T1000 (cell line): ENCODE data around the gene RAB3IL1.

Source experiments
- DNase-seq: peaks from one replicate; lab custom pipeline; 2025; ENCODE audit warnings: mixed read lengths; lab: John Stamatoyannopoulos, UW

The RAB3IL1 gene

DNA sequence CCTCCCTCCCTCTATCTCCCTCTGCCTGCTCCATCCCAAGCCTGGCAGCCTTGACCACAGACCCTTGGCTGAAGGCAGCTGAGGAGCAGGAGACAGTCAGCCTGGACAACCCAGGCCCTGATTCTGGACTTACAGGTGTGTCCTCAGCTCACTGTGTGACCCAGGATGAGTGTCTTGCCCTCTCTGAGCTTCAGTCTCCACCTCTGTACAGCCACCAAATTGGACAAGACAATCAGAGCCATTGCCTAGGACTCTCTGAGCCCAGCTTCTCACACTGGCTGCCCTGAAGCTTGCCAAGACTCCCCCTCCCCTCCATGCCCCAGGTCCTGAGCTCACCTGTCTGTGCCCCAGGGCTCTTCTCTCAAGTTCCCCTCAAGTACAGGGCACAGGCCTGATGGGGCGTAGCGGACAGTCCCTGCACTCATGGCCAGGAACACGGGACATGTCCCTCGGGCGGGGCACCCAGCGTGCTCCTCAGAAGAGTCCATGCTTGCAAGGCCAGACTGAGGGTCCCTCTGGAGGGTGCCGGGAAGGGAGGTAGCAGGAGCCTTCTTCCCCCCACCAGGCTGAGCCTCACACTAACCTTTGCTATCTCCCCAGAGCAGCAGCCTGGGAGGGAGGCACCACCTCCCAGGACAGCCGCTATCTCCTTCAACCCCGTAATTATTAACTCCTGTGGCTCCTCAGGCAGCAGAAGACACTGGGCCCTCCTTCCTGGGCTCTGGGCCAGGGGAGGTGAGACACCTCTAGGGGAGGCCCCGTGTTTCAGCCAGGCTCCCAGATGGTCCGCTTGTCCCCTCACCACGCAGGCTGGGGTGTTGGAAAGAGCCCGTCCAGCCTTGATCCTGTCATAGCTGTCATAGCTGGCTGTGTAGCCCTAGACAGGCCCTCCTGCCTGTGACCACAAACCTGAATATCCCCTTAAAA is 2.6 kb upstream of the RAB3IL1 start:
- no peak for DNase-seq

DNA sequence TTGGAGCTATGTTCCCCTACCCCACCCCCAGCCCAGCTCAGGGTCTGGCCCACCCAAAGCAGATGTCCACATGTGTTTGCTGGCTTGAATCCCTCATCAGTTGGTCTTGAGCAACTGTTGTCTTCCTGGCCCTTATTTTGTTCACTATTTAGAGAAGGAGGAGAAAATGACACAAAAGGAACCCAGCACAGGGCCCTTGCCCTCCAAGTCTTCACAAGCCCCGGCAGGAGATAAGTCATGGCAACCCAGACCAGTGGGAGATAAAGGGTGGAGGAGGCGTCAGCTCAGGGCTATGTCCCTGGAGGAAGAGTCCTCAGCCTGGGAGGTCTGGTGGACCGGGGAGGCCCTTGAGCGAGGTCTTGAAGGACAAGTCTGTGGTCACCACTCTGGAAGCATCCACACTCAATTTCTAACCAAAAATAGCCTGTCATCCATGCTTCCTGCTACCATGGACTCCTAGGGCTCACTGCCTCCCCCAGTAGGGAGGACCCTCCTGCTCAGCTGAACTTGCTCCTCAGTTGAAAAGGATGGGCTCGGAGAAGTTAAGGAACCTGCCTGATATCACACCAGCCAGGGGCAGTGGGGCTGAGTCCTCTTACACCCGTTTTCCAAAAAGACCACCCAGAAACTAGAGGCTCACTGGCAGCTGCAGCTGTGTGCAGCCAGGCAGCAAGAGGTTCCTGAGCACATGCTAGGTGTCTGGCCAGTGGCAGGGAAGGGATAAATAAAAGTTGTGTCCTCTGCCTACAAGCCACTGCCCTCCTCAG is 1.8 kb upstream of the RAB3IL1 start:
- no peak for DNase-seq

DNA sequence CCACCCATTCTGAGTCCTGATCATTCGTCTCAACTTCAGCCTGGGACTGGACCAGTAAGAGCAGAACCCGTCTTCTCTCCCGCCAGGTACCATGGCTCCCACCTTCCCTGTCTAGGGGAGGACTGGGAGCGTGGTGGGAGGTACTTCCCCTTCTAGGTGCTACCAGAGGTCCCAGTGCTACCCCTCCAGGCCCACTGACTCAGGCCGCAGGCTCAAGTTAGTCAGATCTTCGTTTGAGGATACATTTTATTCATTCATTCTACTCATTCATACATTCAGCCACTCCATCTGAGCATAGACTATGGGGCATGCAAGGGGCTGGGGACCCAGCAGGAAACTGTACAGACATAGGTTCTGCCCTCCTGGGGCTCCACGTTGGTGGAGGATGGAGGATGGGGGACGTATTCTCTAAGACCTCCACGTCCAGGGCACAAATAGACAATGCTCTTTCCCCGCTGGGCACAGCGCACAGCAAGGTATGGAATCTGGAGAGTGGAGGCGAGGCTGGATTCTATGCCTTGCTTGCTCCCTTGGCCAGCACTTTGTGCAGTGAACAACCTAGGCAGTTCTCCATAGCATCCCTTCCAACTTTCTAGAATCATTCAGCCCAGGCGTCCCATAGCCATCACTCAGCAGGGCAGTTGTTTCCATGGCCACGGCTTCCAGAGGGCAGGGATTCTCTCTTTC is 1.0 kb upstream of the RAB3IL1 start:
- no peak for DNase-seq

DNA sequence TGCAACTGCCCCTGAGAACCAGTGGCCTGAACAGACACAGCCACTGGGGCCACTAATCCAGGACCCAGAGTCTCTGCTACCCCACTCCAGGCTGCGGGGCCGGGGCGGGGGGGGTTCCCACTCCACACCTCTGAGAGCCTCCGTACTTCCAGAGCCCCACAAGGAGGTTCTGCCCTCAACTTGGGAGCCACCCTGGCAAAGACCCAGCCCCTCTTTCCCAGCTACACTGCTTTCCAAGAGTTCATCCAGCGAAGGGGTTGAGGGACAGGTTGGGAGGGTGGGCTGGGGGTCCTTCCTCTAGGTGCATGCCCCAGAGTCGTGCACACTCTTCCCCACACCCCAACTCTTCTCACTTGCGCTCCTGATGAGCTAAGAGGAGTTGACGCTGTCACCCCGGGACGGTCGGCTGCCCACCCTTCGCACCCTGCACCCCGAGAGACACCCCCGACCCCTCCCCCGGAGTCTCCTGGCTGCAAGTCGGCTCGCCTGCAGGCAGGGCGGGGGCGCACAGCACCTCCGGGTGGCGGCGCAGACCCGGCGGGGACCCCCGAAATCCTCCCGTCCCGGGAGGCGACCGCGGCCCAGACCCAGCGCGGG is 531 bp downstream of the RAB3IL1 start:
- DNase-seq: no peak

DNA sequence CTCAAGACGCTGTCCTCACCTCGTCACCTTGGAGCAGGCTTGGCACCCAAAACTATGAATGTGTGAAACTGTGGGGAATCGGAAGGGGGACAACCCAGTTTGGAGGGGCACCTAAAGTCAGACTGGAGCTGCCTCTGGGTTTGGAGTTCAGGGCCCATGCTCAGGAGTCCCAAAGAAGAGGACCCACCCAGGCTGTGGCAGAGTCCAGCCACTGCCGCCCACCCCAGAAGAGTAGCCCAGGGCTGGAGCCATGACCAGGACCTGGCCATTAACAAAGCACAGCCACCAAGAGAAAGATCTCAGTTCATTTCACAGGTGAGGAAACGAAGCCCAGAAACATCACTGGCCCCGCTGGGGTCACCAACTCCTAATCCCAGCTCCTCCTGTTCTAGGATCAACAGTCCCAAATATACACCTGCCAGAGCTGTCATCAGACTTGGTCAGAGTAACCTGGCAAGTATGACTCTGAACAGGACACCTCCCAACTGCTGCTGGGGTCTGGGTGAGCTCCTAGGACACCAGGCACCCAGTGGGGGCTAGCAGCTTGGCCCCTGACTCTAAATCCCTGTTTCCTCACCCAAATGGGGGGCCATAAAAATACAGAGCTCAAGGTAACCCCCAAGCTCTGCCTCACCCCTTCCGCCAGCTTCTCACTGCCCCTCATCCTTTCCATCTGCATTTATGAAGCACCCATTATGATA is 2.7 kb downstream of the RAB3IL1 start:
- DNase-seq: no peak

DNA sequence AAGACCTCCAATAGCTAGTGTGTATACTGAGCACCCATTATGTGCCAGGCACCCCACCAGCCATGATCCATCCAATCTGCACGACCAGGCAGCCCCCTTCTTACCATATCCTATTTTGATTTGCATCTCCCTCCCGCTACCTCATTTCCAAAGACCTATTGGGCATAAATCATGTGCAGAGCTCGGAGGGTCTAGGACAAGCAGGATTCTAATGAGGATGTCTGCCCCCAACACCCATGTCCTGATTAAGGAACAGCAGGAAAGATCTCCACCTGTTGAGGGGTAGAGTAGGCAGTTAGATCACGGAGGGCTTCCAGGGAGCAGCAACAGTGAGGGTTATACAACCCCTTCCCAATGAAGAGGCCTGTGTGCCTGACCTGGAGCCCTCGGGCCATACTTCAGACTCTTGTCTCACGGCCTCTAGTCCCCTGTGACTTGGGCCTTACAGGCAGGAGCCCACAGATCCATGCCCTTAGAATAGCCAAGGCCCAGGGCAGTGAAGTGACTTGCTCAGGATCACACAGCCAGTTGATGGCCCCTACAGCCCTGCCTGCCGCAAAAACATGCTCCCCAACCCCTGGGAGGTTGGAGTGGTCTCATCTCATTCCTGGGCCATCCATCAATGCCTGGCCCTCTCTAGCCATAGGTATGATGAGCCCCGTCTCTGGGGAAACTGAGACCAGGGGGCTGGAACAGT is 3.5 kb downstream of the RAB3IL1 start:
- no peak for DNase-seq

DNA sequence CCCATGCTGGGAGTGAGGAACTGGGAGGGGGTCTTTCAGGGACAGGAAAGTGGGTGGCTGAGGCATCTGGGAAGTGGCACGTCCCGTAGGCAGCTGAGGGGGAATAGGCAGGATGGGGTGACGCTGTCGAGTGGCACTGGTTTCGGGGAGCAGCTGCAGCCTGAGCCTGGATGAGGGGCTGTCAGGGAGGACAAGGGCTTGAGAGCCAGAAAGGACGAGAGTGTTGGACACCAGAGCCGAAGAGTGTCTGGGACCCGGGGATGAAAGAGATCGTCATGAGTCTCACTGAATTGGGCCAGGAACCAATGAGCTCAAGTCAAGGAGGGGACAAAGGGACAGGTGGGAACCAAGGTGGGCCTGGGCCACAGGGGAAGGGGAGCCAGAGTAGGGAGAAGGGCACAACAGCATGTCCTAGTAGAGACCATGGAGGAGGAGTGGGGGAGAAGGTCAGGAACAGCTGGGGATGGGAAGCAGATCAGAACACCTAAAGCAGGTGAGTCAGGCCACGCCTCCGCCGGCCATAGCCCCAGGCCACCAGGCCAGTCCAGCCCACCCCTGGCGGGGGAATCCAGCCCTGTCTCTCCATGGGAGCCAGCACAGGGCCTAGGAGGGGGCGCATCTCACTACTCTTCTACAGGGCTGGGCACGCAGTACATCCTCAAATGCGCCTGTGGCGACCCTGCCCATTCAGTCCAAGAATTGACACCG is 4.2 kb downstream of the RAB3IL1 start:
- DNase-seq: no peak

DNA sequence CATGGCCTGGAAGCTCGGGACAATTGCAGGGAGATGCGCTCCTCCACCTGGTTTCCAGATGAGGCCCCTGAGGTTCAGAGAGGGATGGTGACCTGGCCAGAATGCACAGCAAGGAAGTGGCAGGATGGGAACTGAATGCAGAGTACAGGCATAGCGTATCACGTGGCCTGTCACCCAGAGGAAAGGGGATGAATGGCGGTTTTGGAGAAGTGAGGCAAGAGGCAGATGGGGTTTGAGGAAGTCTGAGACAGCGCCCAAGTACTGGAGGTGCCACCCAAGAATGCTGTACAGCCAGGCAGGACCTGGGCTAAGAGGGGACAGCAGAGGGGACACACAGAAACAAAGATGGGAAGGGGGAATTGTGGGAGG is 4.9 kb downstream of the RAB3IL1 start:
- DNase-seq: no peak

DNA sequence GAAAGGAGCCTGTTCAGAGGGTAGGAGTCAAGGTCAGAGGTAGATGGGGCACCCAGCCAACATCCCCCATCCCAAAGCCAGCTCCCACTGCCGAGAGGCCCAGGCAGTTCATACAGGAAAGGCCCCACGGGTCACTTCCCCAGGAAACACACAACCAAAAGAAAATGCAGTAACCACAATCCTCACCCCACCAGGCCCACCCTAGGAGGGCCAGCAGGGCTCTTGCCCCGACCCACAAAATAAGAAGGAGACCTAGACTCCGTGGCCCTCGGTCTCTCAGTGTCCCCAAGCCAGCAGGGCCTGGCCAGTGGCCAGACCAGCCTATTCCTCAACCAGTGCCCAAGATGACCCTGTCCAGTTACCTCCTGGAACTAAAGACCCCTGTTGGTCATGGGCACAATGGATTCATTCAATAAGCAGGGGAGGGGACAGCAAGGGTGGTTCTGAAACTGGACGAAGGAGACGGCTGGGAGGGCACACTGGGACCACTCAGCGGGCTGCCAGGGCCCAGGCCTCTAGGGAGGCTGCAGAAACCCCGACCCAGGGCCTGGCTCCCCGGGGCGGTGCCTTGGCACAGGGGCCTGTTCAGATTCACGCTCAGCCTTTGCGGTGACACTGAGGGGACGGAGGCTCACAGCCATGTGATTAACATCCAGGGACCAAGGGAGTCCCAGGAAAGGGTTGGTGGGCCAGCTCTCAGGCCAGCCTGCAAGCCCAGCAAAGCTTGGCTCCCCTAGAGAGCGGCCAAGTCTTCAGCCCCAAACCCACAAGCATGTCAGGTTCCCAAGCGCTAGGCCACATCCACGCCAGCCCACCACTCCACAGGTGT is 5.5 kb downstream of the RAB3IL1 start:
- DNase-seq: no peak

DNA sequence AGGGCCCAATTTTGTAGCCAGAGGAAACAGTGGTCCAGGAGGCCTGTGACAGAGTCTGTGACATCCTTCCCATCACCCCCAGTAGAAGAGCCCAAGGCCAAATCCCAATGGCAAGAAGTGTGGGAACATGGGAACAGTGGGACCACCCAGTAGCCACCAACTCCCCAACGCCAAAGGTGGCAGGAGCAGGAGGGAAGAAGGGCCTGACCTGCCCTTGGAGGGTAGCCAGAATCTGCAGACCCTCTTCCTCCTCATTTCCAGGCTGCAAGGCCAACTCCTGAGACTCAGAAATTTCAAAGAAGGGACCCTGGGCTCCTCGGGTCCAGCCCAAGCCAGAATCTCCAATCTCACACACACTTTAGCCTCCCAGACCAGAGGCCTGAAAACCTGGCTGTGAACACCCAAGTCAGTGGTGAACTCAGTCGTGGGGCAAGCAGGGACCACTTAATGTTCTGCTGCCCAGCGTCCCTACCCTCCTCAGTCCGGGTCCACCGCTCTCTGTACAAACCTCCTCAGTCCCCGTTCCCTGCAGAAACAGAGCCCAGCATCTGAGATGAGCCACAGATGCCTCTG is 6.2 kb downstream of the RAB3IL1 start:
- DNase-seq: no peak

DNA sequence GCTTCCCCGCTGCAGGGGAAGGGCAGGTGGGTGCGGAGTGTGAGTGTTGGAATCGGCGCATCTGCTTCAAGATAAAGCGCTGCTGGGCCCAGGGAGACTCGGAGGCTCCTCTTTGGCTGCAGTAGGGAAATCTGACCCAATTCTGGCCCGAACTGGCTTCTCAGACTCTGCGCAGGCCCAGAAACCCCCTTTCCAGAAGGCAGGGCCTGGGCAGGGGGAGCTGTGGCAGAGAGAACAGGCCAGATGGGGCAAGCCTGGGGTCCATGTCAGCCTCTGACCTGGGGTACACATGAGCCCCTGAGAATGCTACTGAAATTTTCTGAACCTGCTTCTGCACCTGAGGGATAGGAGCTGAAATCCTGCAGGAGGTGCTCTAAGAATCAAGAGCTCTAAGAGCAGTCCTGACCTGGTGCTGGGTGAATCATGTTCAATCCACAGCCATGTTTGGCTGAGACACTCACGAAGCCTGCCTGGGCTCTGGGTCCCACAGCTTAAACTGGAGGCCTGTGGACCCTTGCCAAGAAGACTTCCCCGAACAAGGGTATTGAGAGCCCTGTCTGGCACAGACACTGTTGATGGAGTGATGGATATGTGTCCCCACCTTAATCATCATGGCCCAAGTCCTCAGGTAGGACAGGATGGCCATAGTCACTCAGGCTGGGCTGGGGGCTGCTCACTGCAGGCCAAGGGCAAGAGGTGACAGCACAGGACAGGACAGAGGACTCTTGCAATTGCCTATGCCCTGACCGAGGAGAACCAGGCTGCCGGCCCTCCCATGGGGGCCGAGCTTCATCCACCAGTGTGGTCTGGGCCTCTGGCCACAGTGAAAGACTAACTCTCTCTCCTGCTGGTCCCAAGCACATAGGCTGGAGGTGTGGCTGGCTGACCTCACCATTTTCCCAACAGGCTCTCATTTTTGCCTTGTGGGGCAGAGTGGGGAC is 6.9 kb downstream of the RAB3IL1 start:
- no peak for DNase-seq

DNA sequence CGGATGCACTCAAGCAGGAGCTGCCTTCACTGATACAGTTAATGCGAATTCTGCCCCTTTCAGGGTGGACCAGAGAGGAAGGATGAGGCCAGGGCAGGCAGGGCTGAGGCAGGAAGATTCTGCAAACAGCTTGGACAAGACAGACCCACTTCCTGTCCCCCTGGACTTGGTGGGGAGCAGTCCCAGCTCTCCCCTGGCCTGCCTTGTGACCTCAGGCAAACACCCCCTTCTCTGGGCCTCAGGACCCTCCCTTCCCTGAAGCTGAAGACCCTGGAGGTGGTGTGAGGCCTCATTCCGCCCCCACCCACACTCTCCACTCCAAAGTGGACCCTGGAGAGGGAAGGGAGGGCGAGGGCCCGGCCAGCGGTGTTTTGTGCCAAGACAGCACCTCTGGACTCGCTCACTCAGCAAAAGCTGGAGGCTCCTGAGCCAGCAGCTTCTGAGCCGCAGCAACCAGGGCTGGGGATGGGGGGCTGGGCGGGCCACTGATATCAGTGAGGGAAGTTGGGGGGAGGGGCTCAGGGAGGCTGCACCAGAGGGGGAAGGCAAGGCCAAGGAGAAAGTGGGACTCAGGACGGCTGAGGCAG is 8.5 kb downstream of the RAB3IL1 start:
- DNase-seq: no peak

DNA sequence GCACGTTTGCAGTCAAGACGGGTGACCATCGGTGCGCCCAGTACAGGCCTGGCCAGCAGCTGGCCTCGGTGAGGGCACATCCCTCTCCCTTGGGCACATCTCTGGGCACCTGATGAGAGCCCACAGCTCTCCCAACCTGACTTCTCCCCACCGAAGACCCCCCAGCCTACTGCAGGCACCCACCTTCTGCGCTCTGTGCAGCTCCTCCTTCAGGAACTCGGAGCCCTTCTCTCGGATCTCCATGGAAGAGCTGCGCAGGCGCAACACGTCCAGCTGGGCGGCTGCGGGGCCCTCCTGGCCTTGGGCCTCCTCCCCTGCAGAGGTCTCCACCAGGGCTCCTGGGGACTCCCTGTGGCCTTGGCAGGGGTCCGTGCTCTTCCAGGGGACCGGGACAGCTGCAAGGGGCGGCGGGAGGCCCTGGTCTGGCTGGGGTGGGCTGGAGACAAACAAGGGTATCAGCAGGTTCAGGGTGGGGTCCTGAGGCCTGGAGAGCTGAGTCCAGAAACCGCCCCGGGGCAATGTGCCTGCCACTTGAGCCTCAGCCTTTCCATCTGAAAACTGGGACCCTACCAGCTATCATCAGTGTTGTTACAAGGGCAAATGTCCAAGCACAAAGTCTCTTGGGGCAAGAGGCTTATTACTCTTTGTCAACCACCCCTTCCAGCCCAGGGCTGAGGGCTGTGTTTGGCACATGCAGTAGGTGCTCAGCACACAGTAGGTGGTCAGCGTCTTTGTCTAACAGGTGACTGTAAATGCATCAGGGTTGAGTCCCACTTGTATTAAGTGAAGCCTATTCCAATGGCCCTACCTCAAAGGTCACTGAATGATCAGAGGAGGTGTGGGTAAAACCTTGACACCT is 9.3 kb downstream of the RAB3IL1 start:
- DNase-seq: no peak

DNA sequence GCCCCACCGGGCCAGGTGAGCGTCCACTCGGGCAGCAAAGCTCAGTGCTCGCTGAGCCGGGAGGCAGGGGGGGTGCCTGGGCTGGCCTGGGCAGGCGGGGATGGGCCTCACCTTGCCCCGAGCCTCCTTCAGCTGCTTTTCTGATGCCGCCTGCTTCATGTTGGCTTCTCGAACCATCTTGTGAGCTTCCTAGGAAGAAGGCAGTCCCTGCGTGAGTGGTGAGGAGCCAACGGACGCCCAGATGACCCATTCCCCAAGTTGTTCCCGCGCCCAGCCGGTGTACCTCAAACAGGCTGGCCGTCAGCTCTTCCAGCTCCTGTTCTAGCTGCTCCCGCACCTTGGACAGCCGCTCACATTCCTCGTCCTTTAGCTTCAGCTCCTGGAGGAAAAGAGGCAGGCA is 10.1 kb downstream of the RAB3IL1 start:
- no peak for DNase-seq

DNA sequence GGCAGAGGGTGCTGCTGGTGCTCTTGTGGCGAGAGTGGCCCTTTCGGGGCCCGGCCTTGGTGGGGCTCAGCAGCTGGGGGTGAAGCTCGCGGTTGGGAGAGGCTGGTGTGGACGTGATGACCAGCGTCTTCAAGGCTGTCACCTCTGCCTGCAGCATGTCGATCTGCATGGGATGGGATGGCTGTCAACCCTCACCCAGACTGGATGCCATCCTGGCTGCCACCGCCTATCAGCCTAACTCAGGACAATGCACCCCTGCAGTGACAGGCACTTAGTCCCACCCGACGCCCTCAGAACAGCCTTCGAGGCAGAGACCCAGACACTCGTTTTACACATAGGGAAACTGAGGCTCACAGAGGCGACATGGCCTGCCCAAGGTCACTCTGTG is 10.8 kb downstream of the RAB3IL1 start:
- DNase-seq: no peak

DNA sequence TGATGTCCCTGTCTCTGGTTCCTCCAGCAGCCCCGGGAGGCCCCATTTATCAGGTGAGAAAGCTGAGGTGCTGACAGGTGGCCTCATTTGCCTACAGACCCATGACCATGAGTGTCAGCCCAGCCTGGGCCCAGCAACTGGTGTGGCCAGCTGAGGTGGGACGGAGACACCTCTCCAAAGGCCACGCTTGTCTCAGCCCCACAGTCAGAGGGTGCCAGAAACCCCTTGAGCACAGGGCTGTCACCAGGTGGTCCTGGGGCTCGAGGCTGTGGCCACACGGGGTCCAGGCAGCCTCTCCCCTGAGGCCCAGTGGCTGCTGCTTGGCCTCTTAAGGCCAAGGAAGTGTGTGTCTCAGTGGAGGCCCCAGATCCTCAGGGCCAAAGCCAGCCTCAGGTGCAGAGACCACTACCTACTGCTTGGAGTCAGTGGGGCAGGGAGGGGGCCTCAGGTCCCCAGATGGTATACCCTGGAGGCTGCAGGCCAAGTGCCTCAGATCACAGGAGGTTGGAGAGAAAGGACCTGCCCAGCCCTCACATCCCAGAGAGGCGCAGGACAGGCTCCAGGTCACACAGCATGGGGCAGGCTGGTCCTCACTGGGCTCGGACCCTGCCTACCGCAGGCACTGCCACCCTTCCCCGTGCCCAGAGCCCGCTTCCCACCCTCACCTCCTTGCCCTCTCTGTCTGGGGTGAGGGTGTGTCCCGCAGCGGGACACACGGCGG is 11.4 kb downstream of the RAB3IL1 start:
- no peak for DNase-seq
